ENCODE measurements around the gene ARID4A.
"Not testable (repeated sequence)": the region's sequence is repeated elsewhere in the genome, so short reads cannot be mapped to it uniquely, and the experiment has no call there.

Gene ARID4A

GRCh38 chr14:58296726-58297125, 1.6 kb upstream of the ARID4A start:
- no peak for DNase-seq (ENCODE audit: low spot score)

GRCh38 chr14:58297412-58297761, 968 bp upstream of the ARID4A start:
- DNase-seq (ENCODE audit: low spot score), result no peak

- DNase-seq (ENCODE audit: low spot score), result peak; percentile 94
These were observed 436 bp upstream of the ARID4A start for GRCh38 chr14:58297762-58298476.

- no peak for DNase-seq (ENCODE audit: low spot score)
These were observed 1.3 kb downstream of the ARID4A start for GRCh38 chr14:58299401-58300330.

GRCh38 chr14:58301416-58301815, 3.1 kb downstream of the ARID4A start:
- DNase-seq (ENCODE audit: low spot score), result no peak

GRCh38 chr14:58305730-58306129, 7.4 kb downstream of the ARID4A start:
- DNase-seq (ENCODE audit: low spot score), result no peak

- no peak for DNase-seq (ENCODE audit: low spot score)
These were observed 9.4 kb downstream of the ARID4A start for GRCh38 chr14:58307597-58308316.

GRCh38 chr14:58309086-58309485, 10.7 kb downstream of the ARID4A start:
- no peak for DNase-seq (ENCODE audit: low spot score)

GRCh38 chr14:58313699-58314098, 15.3 kb downstream of the ARID4A start:
- DNase-seq (ENCODE audit: low spot score), result no peak

GRCh38 chr14:58315606-58316005, 17.3 kb downstream of the ARID4A start:
- DNase-seq (ENCODE audit: low spot score), result no peak

- no peak for DNase-seq (ENCODE audit: low spot score)
These were observed 28.7 kb downstream of the ARID4A start for GRCh38 chr14:58327019-58327418.

- DNase-seq (ENCODE audit: low spot score), result peak; percentile 77
These were observed 32.8 kb downstream of the ARID4A start for GRCh38 chr14:58331111-58331510.

GRCh38 chr14:58332561-58332960, 34.2 kb downstream of the ARID4A start:
- DNase-seq (ENCODE audit: low spot score), result no peak

GRCh38 chr14:58339666-58340065, 41.3 kb downstream of the ARID4A start:
- DNase-seq (ENCODE audit: low spot score), result not testable (repeated sequence)

- DNase-seq (ENCODE audit: low spot score), result no peak
These were observed 42.9 kb downstream of the ARID4A start for GRCh38 chr14:58341152-58341748.

GRCh38 chr14:58343535-58343934, 45.2 kb downstream of the ARID4A start:
- not testable (repeated sequence) for DNase-seq (ENCODE audit: low spot score)

- no peak for DNase-seq (ENCODE audit: low spot score)
These were observed 55.4 kb downstream of the ARID4A start for GRCh38 chr14:58353516-58354299.

- DNase-seq (ENCODE audit: low spot score), result no peak
These were observed 56.5 kb downstream of the ARID4A start for GRCh38 chr14:58354808-58355207.

- no peak for DNase-seq (ENCODE audit: low spot score)
These were observed 57.9 kb downstream of the ARID4A start for GRCh38 chr14:58356268-58356667.

GRCh38 chr14:58362272-58362671, 63.9 kb downstream of the ARID4A start:
- not testable (repeated sequence) for DNase-seq (ENCODE audit: low spot score)

GRCh38 chr14:58362798-58363412, 64.5 kb downstream of the ARID4A start:
- DNase-seq (ENCODE audit: low spot score), result peak; percentile 36
